ENCODE results near the gene SLC2A5.
A peak's percentile ranks its signal among the peaks of the same experiment; 100 is the strongest.
"Not testable (repeated sequence)": the region's sequence is repeated elsewhere in the genome, so short reads cannot be mapped to it uniquely, and the experiment has no call there.

SLC2A5 gene

DNA sequence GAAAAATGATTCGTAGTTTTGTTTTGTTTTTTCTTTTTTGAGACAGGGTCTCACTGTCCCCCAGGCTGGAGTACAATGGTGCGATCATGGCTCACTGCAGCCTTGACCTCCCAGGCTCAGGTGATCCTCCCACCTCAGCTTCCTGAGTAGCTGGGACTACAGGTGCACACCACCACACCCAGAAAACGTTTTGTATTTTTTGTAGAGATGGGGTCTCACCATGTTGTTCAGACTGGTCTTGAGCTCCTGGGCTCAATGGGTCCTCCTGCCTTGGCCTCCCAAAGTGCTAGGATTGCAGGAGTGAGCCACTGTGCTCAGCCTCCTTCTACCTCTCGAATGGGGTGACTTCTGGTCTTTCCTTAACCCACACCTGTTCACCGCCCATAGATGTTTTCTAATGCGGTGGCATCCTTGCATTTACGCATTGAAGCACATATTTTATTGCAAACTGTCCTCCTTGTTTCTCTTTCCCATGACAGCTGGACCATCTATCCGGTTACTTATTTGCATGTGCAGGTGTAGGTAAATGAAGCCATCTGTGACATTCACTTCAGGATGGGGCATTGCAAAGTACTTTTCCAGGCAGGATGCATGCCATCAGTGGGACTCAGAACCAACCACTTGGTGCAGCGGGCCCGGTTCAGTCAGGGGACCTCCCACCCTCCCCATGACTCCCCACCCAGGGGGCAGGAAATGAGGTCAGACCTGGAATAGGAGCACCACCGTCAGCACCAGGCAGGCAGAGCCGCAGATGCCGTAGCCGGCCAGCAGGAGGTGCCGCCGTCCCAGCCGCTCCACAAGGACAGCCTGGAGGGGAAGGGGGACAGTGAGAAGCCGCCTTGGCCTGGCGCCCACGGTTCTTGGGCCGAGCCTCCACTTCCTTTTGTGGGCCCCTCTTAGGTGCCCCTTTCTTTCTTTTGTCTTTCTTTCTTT is 59.7 kb downstream of the SLC2A5 start:
- no peak for DNase-seq (ENCODE audit: low read depth in 4 of 4, low spot score in 1 of 4)

DNA sequence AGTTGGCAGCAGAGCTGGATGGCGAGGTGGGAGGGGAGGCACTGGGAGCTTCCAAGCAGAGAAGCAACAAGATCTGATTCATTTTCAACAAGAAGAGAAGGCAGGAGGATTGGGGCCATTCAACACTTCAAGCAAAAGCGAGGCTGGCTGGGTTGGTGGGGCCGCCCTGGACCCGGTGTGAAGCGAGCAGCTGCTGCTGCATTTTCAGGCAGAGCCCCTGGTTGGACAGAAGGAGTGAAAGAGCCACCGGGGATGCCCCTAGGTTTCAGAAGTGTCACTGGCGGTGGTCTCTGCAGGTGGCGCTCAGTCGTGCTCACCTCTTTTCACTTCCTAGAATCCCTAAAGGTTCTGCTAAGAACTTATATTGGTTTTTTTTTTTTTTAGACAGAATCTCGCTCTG is 61.2 kb downstream of the SLC2A5 start:
- no peak for DNase-seq (ENCODE audit: low read depth in 4 of 4, low spot score in 1 of 4)

- no peak for DNase-seq (ENCODE audit: low read depth in 4 of 4, low spot score in 1 of 4)
These were observed 62.3 kb downstream of the SLC2A5 start for GRCh38 chr1:9006956-9007615.

DNA sequence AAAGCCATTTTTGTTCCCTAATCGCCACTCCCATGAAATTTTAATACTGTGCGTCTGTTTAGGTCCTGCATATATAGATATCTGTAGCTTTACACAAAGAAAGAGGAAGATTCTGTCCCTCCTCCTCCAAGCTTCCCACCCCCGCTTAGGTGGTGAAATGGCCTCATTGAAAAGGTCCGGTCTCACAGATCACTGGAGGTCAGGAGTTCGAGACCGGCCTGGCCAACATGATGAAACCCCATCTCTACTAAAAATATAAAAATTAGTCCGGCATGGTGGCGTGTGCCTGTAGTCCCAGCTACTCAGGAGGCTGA is 64.1 kb downstream of the SLC2A5 start:
- DNase-seq (ENCODE audit: low read depth in 4 of 4, low spot score in 1 of 4) = no peak

GRCh38 chr1:9004700-9005394 is 64.6 kb downstream of the SLC2A5 start:
- peak; percentile 67 to 71 (median 69) for DNase-seq (ENCODE audit: low read depth in 4 of 4, low spot score in 1 of 4)

GRCh38 chr1:9004031-9004699 is 65.3 kb downstream of the SLC2A5 start:
- no peak for DNase-seq (ENCODE audit: low read depth in 4 of 4, low spot score in 1 of 4)

GRCh38 chr1:9002215-9002560 is 67.2 kb downstream of the SLC2A5 start:
- not testable (repeated sequence) for DNase-seq (ENCODE audit: low read depth in 4 of 4, low spot score in 1 of 4)

GRCh38 chr1:9001534-9002214 is 67.8 kb downstream of the SLC2A5 start:
- DNase-seq (ENCODE audit: low read depth in 4 of 4, low spot score in 1 of 4) = not testable (repeated sequence)

- not testable (repeated sequence) for DNase-seq (ENCODE audit: low read depth in 4 of 4, low spot score in 1 of 4)
These were observed 75.3 kb downstream of the SLC2A5 start for GRCh38 chr1:8993962-8994675.

- no peak for DNase-seq (ENCODE audit: low read depth in 4 of 4, low spot score in 1 of 4)
These were observed 76.3 kb downstream of the SLC2A5 start for GRCh38 chr1:8992936-8993687.

DNA sequence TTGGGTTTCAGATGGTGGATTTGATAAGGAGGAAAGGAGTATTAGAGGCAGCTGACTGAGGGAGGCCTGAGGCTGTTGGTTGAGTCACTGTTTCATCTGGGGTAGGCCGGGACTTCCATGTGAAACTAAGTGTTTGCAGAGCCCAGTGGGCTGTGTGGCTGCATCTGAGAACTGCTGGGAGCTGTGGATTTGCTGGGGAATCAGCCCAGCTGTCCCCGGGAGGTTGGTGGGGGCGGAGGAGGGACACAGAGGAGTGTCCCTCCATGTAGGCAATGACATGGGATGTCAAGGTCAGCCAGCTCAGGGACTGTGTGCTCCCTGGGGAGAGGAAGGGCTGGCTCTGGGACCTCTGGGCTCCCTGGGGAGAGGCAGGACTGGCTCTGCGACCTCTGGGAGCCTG is 79.6 kb downstream of the SLC2A5 start:
- DNase-seq (ENCODE audit: low read depth in 4 of 4, low spot score in 1 of 4) = no peak

DNA sequence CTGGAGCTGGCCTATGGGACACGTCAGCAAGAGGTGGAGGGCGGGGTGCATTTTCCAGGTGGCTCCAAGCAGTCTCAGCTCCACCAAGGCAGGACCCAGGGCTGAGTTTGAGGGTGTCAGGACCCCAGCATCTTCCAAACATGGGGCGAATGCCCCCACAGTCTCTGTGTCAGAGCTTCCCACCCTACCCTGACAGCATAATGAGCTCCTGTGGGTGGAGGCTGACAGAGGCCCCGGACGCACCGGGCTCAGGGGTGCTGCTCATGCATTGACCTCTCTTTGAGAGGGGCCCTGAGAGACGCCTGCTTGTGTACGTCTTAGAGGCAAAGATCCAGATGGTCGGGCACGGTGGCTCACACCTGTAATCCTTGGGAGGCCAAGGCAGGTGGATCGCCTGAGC is 80.4 kb downstream of the SLC2A5 start:
- DNase-seq (ENCODE audit: low read depth in 4 of 4, low spot score in 1 of 4) = no peak

DNA sequence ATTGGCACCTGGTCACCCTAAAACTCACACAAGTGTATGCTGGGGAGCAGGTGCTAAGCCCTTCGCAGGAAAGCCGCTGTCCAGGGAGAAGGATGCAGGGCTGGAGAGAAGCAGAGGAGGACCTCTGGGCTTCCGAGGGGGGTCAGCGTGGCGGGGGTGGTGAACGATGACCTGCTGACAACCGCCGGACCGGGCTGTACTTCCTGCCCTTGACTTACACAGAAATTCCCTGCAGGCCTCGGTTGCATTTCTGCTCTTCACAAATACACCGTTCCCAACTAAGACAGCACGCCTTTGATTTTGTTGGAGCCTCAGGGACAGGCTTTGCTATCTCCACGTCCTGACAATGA is 80.8 kb downstream of the SLC2A5 start:
- no peak for DNase-seq (ENCODE audit: low read depth in 4 of 4, low spot score in 1 of 4)

- peak; percentile 35 to 56 (median 54) for DNase-seq (ENCODE audit: low read depth in 4 of 4, low spot score in 1 of 4)
These were observed 81.4 kb downstream of the SLC2A5 start for GRCh38 chr1:8987881-8988617.

DNA sequence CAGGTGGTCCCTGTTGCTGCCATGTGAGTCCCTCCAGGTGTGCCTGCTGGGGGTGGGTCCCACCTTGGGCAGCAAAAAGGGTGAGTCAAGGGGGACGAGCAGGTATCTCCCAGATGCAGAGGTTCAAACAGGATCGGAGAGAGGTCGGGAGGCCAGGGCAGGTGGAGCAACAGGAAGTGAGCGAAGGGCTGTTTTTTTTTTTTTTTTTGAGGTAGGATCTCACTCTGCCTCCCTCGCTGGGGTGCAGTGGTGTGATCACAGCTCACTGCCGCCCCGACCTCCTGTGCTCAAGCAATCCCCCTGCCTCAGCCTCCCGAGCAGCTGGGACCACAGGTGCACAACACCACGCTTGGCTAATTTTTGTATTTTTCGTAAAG is 82.6 kb downstream of the SLC2A5 start:
- no peak for DNase-seq (ENCODE audit: low read depth in 4 of 4, low spot score in 1 of 4)

- no peak for DNase-seq (ENCODE audit: low read depth in 4 of 4, low spot score in 1 of 4)
These were observed 83.3 kb downstream of the SLC2A5 start for GRCh38 chr1:8985915-8986813.
